Tibial nerve (tissue), 4 donors: ENCODE results near the gene PVALB. TPM values are rescaled to one million over a fixed set of nuclear protein-coding genes. Genes with fewer than 3 reads are reported as not detected.

Experiments
- DNase-seq, 2 donors: peaks; one replicate each; pipeline ENCODE4 v3.0.0-alpha.2; 2019; ENCODE audit warnings: low spot score in 2 of 2
- H3K27ac ChIP-seq, 4 donors: fragments of 200-600 bp; sonication (generic) in 3 of 4; one replicate each; pipeline ENCODE4 v1.5.1; 2017 to 2019; ENCODE audit warnings: mild to moderate bottlenecking in 1 of 4
- H3K27me3 ChIP-seq, 2 donors: fragments of 200-600 bp; sonication (generic) in 1 of 2; one replicate each; pipeline versions ENCODE4 v1.5.1 to v1.6.0; 2017 to 2019
- H3K36me3 ChIP-seq, 3 donors: fragments of 200-600 bp; sonication (generic); one replicate each; pipeline ENCODE4 v1.5.1; 2018 to 2019
- H3K4me1 ChIP-seq, 4 donors: fragments of 200-600 bp; sonication (generic) in 3 of 4; one replicate each; pipeline ENCODE4 v1.5.1; 2017 to 2019
- H3K4me3 ChIP-seq, 4 donors: fragments of 200-600 bp; sonication (generic) in 3 of 4; one replicate each; pipeline ENCODE4 v1.5.1; 2017 to 2019; ENCODE audit warnings: mild to moderate bottlenecking in 1 of 4, moderate library complexity in 1 of 4
- H3K9me3 ChIP-seq, 4 donors: fragments of 200-600 bp; sonication (generic) in 3 of 4; one replicate each; pipeline ENCODE4 v1.5.1; 2017 to 2019
- CTCF ChIP-seq, 5 experiments: fragments of 200-600 bp in 3 of 5; fragments of 450-650 bp in 2 of 5; sonication (generic) in 3 of 5; IDR thresholded peaks; one replicate each; pipeline ENCODE4 v1.5.1; 2016 to 2019; ENCODE audit warnings: antibody characterized with exemption in 5 of 5, mild to moderate bottlenecking in 3 of 5, moderate library complexity in 2 of 5
- EP300 ChIP-seq, 2 donors: sonication (generic); formaldehyde crosslinking; IDR thresholded peaks; one replicate each; pipeline ENCODE4 v1.6.1; 2017; ENCODE audit warnings: antibody characterized with exemption in 2 of 2, mild to moderate bottlenecking in 1 of 2
- POLR2A ChIP-seq, 2 donors: fragments of 450-650 bp; IDR thresholded peaks; one replicate each; pipeline ENCODE4 v1.6.1; 2017; ENCODE audit warnings: antibody characterized with exemption in 2 of 2, mild to moderate bottlenecking in 2 of 2, moderate library complexity in 2 of 2
- WGBS, 2 donors: methylation state at CpG; one replicate each; pipeline ENCODE4 v1.1.5; 2018; 5-methylcytosine and 5-hydroxymethylcytosine counted together
- total RNA-seq, 4 donors: library from RNA; depleted of rRNA; stranded (reverse); fragments of >200 nt; gene quantifications; one replicate each; pipeline ENCODE4 v1.1.0, GENCODE V29; 2016

Gene PVALB
- not detected for total RNA-seq

- WGBS, 2 donors = 2 to 3% methylated on average over 51 to 70 of the region's 75 CpGs
- peaks cover 0 to 86% of the 10 kb centered on the region in 2 donors for H3K27me3 ChIP-seq
- TF ChIP-seq EP300 (IDR thresholded peaks at IDR 0.05) = no peak
- no peaks in the 10 kb centered on the region for H3K9me3 ChIP-seq
- DNase-seq = no peak
- H3K36me3 ChIP-seq = no peaks in the 10 kb centered on the region
- H3K27ac ChIP-seq = no peak within 1 kb of the TSS
- peaks cover 0 to 17% (median 4%) of the 10 kb centered on the region in 4 donors for H3K4me1 ChIP-seq
- peak within 1 kb of the TSS in 2 of 4 donors; percentile 22 to 42 for H3K4me3 ChIP-seq
Observed at GRCh38 chr22:36816636-36817524, at the start of gene PVALB. Gene PVALB, minus strand, starts transcription at chr22:36817035. Its CDS starts 30 bp downstream, at chr22:36817005.

- TF ChIP-seq CTCF (IDR thresholded peaks at IDR 0.05) (no peak), EP300 (IDR thresholded peaks at IDR 0.05) (no peak), POLR2A (IDR thresholded peaks at IDR 0.05) (no peak)
- Histone ChIP-seq H3K4me3 (no peak overlapping the region), H3K27me3 (no peaks in the 10 kb centered on the region), H3K9me3 (no peaks in the 10 kb centered on the region), H3K27ac (no peak overlapping the region), H3K36me3 (no peaks in the 10 kb centered on the region), H3K4me1 (peaks cover 0 to 6% (median 0%) of the 10 kb centered on the region in 4 donors)
- no peak for DNase-seq
- 21 to 28% methylated on average over 13 of the region's 13 CpGs for WGBS, 2 donors
Observed at GRCh38 chr22:36865346-36865745, 48.5 kb upstream of the PVALB start.

- H3K36me3 ChIP-seq = no peaks in the 10 kb centered on the region
- no peak for DNase-seq
- no peak overlapping the region for H3K27ac ChIP-seq
- TF ChIP-seq CTCF (IDR thresholded peaks at IDR 0.05) (no peak), POLR2A (IDR thresholded peaks at IDR 0.05) (no peak)
- H3K9me3 ChIP-seq = no peaks in the 10 kb centered on the region
- no peak overlapping the region for H3K4me3 ChIP-seq
- WGBS, 2 donors = 71 to 78% methylated on average over 14 of the region's 14 CpGs
- peaks cover 0 to 6% (median 0%) of the 10 kb centered on the region in 4 donors for H3K4me1 ChIP-seq
- H3K27me3 ChIP-seq = no peaks in the 10 kb centered on the region
Observed at GRCh38 chr22:36864454-36865215, 47.8 kb upstream of the PVALB start.

- Histone ChIP-seq H3K4me1 (peaks cover 0 to 6% (median 0%) of the 10 kb centered on the region in 4 donors), H3K4me3 (no peak overlapping the region), H3K9me3 (no peaks in the 10 kb centered on the region), H3K36me3 (no peaks in the 10 kb centered on the region), H3K27me3 (no peaks in the 10 kb centered on the region), H3K27ac (no peak overlapping the region)
- TF ChIP-seq EP300 (IDR thresholded peaks at IDR 0.05) (no peak), POLR2A (IDR thresholded peaks at IDR 0.05) (no peak), CTCF (IDR thresholded peaks at IDR 0.05) (no peak)
- WGBS, 2 donors = 91% methylated on average over 6 of the region's 6 CpGs
- DNase-seq = no peak
Observed at GRCh38 chr22:36863979-36864378, 47.1 kb upstream of the PVALB start.

- Histone ChIP-seq H3K4me3 (no peak overlapping the region), H3K27ac (no peak overlapping the region), H3K36me3 (no peaks in the 10 kb centered on the region), H3K9me3 (no peaks in the 10 kb centered on the region), H3K27me3 (no peaks in the 10 kb centered on the region), H3K4me1 (peaks cover 0 to 6% (median 0%) of the 10 kb centered on the region in 4 donors)
- DNase-seq = no peak
- 71 to 83% methylated on average over 11 of the region's 11 CpGs for WGBS, 2 donors
- TF ChIP-seq POLR2A (IDR thresholded peaks at IDR 0.05) (no peak), EP300 (IDR thresholded peaks at IDR 0.05) (no peak), CTCF (IDR thresholded peaks at IDR 0.05) (no peak)
Observed at GRCh38 chr22:36863281-36863680, 46.4 kb upstream of the PVALB start.
